ENCODE data around the gene CORO6.
A peak's percentile ranks its signal among the peaks of the same experiment; 100 is the strongest.

- TF ChIP-seq HMG20A (CRISPR knock-in tag; IDR thresholded peaks at IDR 0.05; ENCODE audit: borderline replicate concordance) (no peak), KAT7 (CRISPR knock-in tag; IDR thresholded peaks at IDR 0.05; ENCODE audit: borderline replicate concordance) (no peak; the same call in 1 of the 2 replicates), ZBTB40 (IDR thresholded peaks at IDR 0.05) (no peak), ZBTB40 (CRISPR knock-in tag; IDR thresholded peaks at IDR 0.05) (no peak), DRAP1 (CRISPR knock-in tag; IDR thresholded peaks at IDR 0.05) (peak; percentile 28; the same call in 1 of the 2 replicates), ZBTB33 (CRISPR knock-in tag; IDR thresholded peaks at IDR 0.05) (0 out of 2 replicates have a peak, but pooled peaks have one; percentile 58), ARNT (IDR thresholded peaks at IDR 0.05) (no peak), MYC (CRISPR knock-in tag; IDR thresholded peaks at IDR 0.05; ENCODE audit: borderline replicate concordance) (no peak; the same call in none of the 2 replicates), PBX3 (CRISPR knock-in tag; IDR thresholded peaks at IDR 0.05; ENCODE audit: borderline replicate concordance) (no peak)
Observed at GRCh38 chr17:29591737-29592608, 30.7 kb downstream of the CORO6 start.
